HCT116 (cell line): Measurements from ENCODE around the gene GARNL3. TPM values are rescaled to one million over a fixed set of nuclear protein-coding genes. Genes with fewer than 3 reads are reported as not detected.

Source experiments
- ATAC-seq: fragments of 200-7000 bp; cut with Tn5 transposase; 2 replicates; pipeline ENCODE4 v1.9.1; 2020; ENCODE audit warnings: mild to moderate bottlenecking, moderate library complexity
- BruUV-seq: library from RNA; stranded (reverse); fragments of 400-500 nt; replicated peaks from 2 replicates; lab custom pipeline; 2021; lab: Mats Ljungman, UMichigan
- CTCF ChIA-PET: fragments of 300-600 bp; sonication (Branson Sonifier 250); formaldehyde crosslinking; loops from one replicate; lab custom pipeline; 2021; ENCODE audit warnings: antibody characterized with exemption; lab: Charles Lee
- POLR2A ChIA-PET: fragments of 300-600, 350-600 bp; sonication (Branson Sonifier 250); formaldehyde crosslinking; loops from one replicate; lab custom pipeline; 2021; ENCODE audit warnings: antibody characterized with exemption; lab: Charles Lee
- RAD21 ChIA-PET, 2 experiments: fragments of 300-600 bp; sonication (Branson Sonifier 250); formaldehyde crosslinking; loops; one replicate each; lab custom pipeline; 2023; ENCODE audit warnings: low total read pairs in 2 of 2; ENCODE audit not compliant: uncharacterized antibody in 2 of 2, unreplicated experiment in 2 of 2, low non-redundant PET in 1 of 2; lab: Charles Lee
- DNase-seq: peaks from one replicate; pipeline ENCODE4 v3.0.0-alpha.2; 2010; ENCODE audit warnings: low read depth, low spot score
- H2AFZ ChIP-seq: fragments of 200-600 bp; shearing (Covaris generic), sonication (generic); 2 replicates; pipeline ENCODE4 v1.6.1; 2017; ENCODE audit warnings: low read depth, mixed run types, mixed read lengths, antibody characterized with exemption, low read length; ENCODE audit not compliant: poor library complexity, severe bottlenecking
- H3K27ac ChIP-seq: 2 replicates; pipeline ENCODE4 v1.5.1; 2012; ENCODE audit warnings: low read depth, low read length
- H3K27me3 ChIP-seq: fragments of 200-600 bp; sonication (generic); 2 replicates; pipeline ENCODE4 v1.6.1; 2016; ENCODE audit warnings: mixed run types, low read length, mixed read lengths; ENCODE audit not compliant: insufficient read depth
- H3K36me3 ChIP-seq, 2 experiments: fragments of 200-500 bp in 1 of 2; fragments of 200-600 bp in 1 of 2; sonication (Bioruptor generic) in 1 of 2; sonication (generic) in 1 of 2; 2 replicates each; pipeline versions ENCODE4 v1.5.1 to v1.6.1; 2014 to 2016; ENCODE audit warnings: low read length in 2 of 2, inconsistent platforms in 1 of 2, mixed read lengths in 1 of 2, mixed run types in 1 of 2; ENCODE audit not compliant: insufficient read depth in 2 of 2, control insufficient read depth in 1 of 2
- H3K4me1 ChIP-seq, 2 experiments: fragments of 200-600 bp in 1 of 2; sonication (generic) in 1 of 2; 2 replicates each; pipeline versions ENCODE4 v1.5.1 to v1.6.1; 2012 to 2017; ENCODE audit warnings: low read length in 2 of 2, inconsistent platforms in 1 of 2, mild to moderate bottlenecking in 1 of 2, mixed read lengths in 1 of 2, mixed run types in 1 of 2, moderate library complexity in 1 of 2; ENCODE audit not compliant: insufficient read depth in 2 of 2, control insufficient read depth in 1 of 2
- H3K4me2 ChIP-seq: fragments of 200-600 bp; sonication (generic); 2 replicates; pipeline ENCODE4 v1.6.1; 2017; ENCODE audit warnings: mixed run types, low read length, mixed read lengths
- H3K4me3 ChIP-seq, 2 experiments: fragments of 200-600 bp in 1 of 2; sonication (generic) in 1 of 2; replicated peaks in 1 of 2; 2 replicates each; pipeline ENCODE4 v1.5.1; 2011 to 2016; ENCODE audit warnings: low read length in 2 of 2, control low read depth in 1 of 2, low read depth in 1 of 2, mild to moderate bottlenecking in 1 of 2, mixed read lengths in 1 of 2, mixed run types in 1 of 2
- H3K79me2 ChIP-seq: fragments of 200-600 bp; sonication (generic); 2 replicates; pipeline ENCODE4 v1.6.1; 2017; ENCODE audit warnings: mild to moderate bottlenecking, mixed run types, low read length, moderate library complexity, mixed read lengths; ENCODE audit not compliant: insufficient read depth
- H3K9ac ChIP-seq: fragments of 200-600 bp; sonication (generic); 2 replicates; pipeline ENCODE4 v1.6.1; 2016; ENCODE audit warnings: low read length, mixed read lengths
- H3K9me2 ChIP-seq: fragments of 200-600 bp; sonication (generic), shearing (Covaris generic); 2 replicates; pipeline ENCODE4 v1.6.1; 2017; ENCODE audit warnings: mixed run types, mild to moderate bottlenecking, moderate library complexity; ENCODE audit not compliant: insufficient read depth
- H3K9me3 ChIP-seq, 2 experiments: fragments of 200-500 bp in 1 of 2; fragments of 200-600 bp in 1 of 2; sonication (Bioruptor generic) in 1 of 2; sonication (generic) in 1 of 2; 2 replicates each; pipeline ENCODE4 v1.6.1; 2014 to 2017; ENCODE audit warnings: low read length in 2 of 2, mixed read lengths in 2 of 2, inconsistent platforms in 1 of 2, low read depth in 1 of 2, mild to moderate bottlenecking in 1 of 2, mixed run types in 1 of 2, moderate library complexity in 1 of 2; ENCODE audit not compliant: control insufficient read depth in 1 of 2, insufficient read depth in 1 of 2
- H4K20me1 ChIP-seq: fragments of 200-600 bp; sonication (generic), shearing (Covaris generic); 2 replicates; pipeline ENCODE4 v1.6.1; 2017; ENCODE audit warnings: mixed run types, mild to moderate bottlenecking, moderate library complexity; ENCODE audit not compliant: insufficient read depth
- ATF3 ChIP-seq: IDR thresholded peaks from 2 replicates; pipeline ENCODE4 v1.6.1; 2012
- CBX3 ChIP-seq: IDR thresholded peaks from 2 replicates; pipeline ENCODE4 v1.6.1; 2012; ENCODE audit warnings: low read depth
- CEBPB ChIP-seq: IDR thresholded peaks from 2 replicates; pipeline ENCODE4 v1.6.1; 2012; ENCODE audit warnings: low read depth
- CTCF ChIP-seq, 3 experiments: fragments of 200-600 bp in 1 of 3; sonication (generic) in 1 of 3; IDR thresholded peaks in 2 of 3; conservative IDR thresholded peaks in 1 of 3; 2 replicates each; pipeline ENCODE4 v1.5.1; 2012 to 2017; ENCODE audit warnings: low read depth in 2 of 3, low read length in 2 of 3, antibody characterized with exemption in 1 of 3, borderline replicate concordance in 1 of 3, control low read depth in 1 of 3, mild to moderate bottlenecking in 1 of 3, mixed read lengths in 1 of 3, mixed run types in 1 of 3, moderate library complexity in 1 of 3; ENCODE audit not compliant: insufficient read depth in 1 of 3
- EZH2phosphoT487 ChIP-seq: fragments of 200-600 bp; IDR thresholded peaks from 2 replicates; pipeline ENCODE4 v1.6.1; 2018; ENCODE audit warnings: antibody characterized with exemption, borderline replicate concordance
- MAX ChIP-seq: IDR thresholded peaks from 2 replicates; pipeline ENCODE4 v1.6.1; 2012
- POLR2A ChIP-seq: IDR thresholded peaks from 2 replicates; pipeline ENCODE4 v1.7.0; 2011; ENCODE audit warnings: borderline replicate concordance; ENCODE audit not compliant: insufficient read depth, insufficient read length; ENCODE audit errors: extremely low read depth
- RAD21 ChIP-seq: IDR thresholded peaks from 2 replicates; pipeline ENCODE4 v1.6.1; 2012; ENCODE audit warnings: low read depth, mild to moderate bottlenecking
- REST ChIP-seq: IDR thresholded peaks from 2 replicates; pipeline ENCODE4 v1.6.1; 2012; ENCODE audit warnings: low read depth
- SIN3A ChIP-seq: IDR thresholded peaks from 2 replicates; pipeline ENCODE4 v1.6.1; 2012; ENCODE audit warnings: low read depth
- SP1 ChIP-seq: IDR thresholded peaks from 2 replicates; pipeline ENCODE4 v1.6.1; 2012; ENCODE audit warnings: low read depth
- SRF ChIP-seq: IDR thresholded peaks from 2 replicates; pipeline ENCODE4 v1.6.1; 2012; ENCODE audit warnings: low read depth
- TCF7L2 ChIP-seq: IDR thresholded peaks from 2 replicates; pipeline ENCODE4 v1.7.0; 2011; ENCODE audit warnings: borderline replicate concordance, inconsistent platforms; ENCODE audit not compliant: insufficient read depth, insufficient read length; ENCODE audit errors: extremely low read depth
- ZNF274 ChIP-seq: fragments of 200-500 bp; sonication (Bioruptor generic); IDR thresholded peaks from 2 replicates; pipeline ENCODE4 v1.6.1; 2014; ENCODE audit warnings: mild to moderate bottlenecking, low read depth, low read length, inconsistent platforms
- intact Hi-C: fragments of 100-400 bp; cut with micrococcal nuclease; formaldehyde crosslinking; loops from 2 replicates; pipeline ENCODE4 v1.10.0; 2022
- total RNA-seq: library from RNA; stranded (reverse); gene quantifications from one replicate; pipeline ENCODE4 v1.2.1, GENCODE V29; 2021; ENCODE audit not compliant: unreplicated experiment

GARNL3 gene
- total RNA-seq, 1 experiment from 2014 or later: 8.8 TPM

- TF ChIP-seq TCF7L2 (no peak), EZH2phosphoT487 (no peak), SRF (no peak), CEBPB (no peak), MAX (no peak), CBX3 (no peak), RAD21 (no peak), POLR2A (no peak)
Measured at GRCh38 chr9:127256324-127256723, 8.2 kb upstream of the GARNL3 start (continued).

- ChIA-PET CTCF (no interaction called here), RAD21 (no interaction called here), POLR2A (no interaction called here)
- H3K27me3 ChIP-seq: no peaks in the 10 kb centered on the region
- intact Hi-C loops: no loop called here
- H3K27ac ChIP-seq: no peak overlapping the region
- no peak overlapping the region for H3K4me3 ChIP-seq
- TF ChIP-seq ZNF274 (no peak), CBX3 (no peak), SIN3A (no peak), POLR2A (no peak), ATF3 (no peak), SP1 (no peak), CTCF (IDR thresholded peaks at IDR 0.05 in 2 of 3, conservative IDR thresholded peaks at IDR 0.05 in 1 of 3; ENCODE audit: borderline replicate concordance in 1 of 3, insufficient read depth in 1 of 3, low read depth in 2 of 3, low read length in 2 of 3) (no peak), EZH2phosphoT487 (no peak), TCF7L2 (no peak), RAD21 (no peak), CEBPB (no peak), REST (no peak)
- H3K36me3 ChIP-seq: no peaks in the 10 kb centered on the region
- H3K9ac ChIP-seq: no peak overlapping the region
- no peaks in the 10 kb centered on the region for H3K9me3 ChIP-seq
- no peaks in the 10 kb centered on the region for H4K20me1 ChIP-seq
- H2AFZ ChIP-seq: no peak overlapping the region
- DNase-seq (no peak), ATAC-seq (no peak)
- no TSS peak for BruUV-seq
- no peaks in the 10 kb centered on the region for H3K4me1 ChIP-seq
- H3K4me2 ChIP-seq: no peak overlapping the region
- H3K79me2 ChIP-seq: no peaks in the 10 kb centered on the region
- no peaks in the 10 kb centered on the region for H3K9me2 ChIP-seq
Measured at GRCh38 chr9:127258606-127259471, 5.7 kb upstream of the GARNL3 start.
